Measurements from ENCODE around the gene ADGRG6. TPM values are rescaled to one million over a fixed set of nuclear protein-coding genes. Genes with fewer than 3 reads are reported as not detected.

Gene ADGRG6
- total and polyA plus RNA-seq, 3 donors from 2014 or later, result 5.1 to 10.6 (median 7.2) TPM

- no peak for TF ChIP-seq POLR2A (IDR thresholded peaks at IDR 0.05)
- TF ChIP-seq CTCF (IDR thresholded peaks at IDR 0.05), result no peak
- H3K4me1 ChIP-seq, result no peaks in the 10 kb centered on the region
- H3K27me3 ChIP-seq, result no peaks in the 10 kb centered on the region
- WGBS, 2 donors, result 94 to 95% methylated on average over 3 of the region's 3 CpGs
- intact Hi-C loops (cut with DNase I; ENCODE audit: low total_unique reads), result no loop called here
- DNase-seq, result no peak
- no peaks in the 10 kb centered on the region for H3K9me3 ChIP-seq
- H3K27ac ChIP-seq, result no peak overlapping the region
- no peaks in the 10 kb centered on the region for H3K36me3 ChIP-seq (ENCODE audit: low read depth, missing control alignments)
- H3K4me3 ChIP-seq, result no peak overlapping the region
Observed at GRCh38 chr6:142297605-142297995, 4.2 kb upstream of the ADGRG6 start.

GRCh38 chr6:142297996-142298753 is 3.6 kb upstream of the ADGRG6 start:
- no peak for DNase-seq
- Histone ChIP-seq H3K9me3 (no peaks in the 10 kb centered on the region), H3K36me3 (ENCODE audit: low read depth, missing control alignments) (no peaks in the 10 kb centered on the region), H3K4me1 (no peaks in the 10 kb centered on the region), H3K27ac (no peak overlapping the region), H3K27me3 (no peaks in the 10 kb centered on the region), H3K4me3 (no peak overlapping the region)
- WGBS, 2 donors, result 69 to 71% methylated on average over 3 of the region's 3 CpGs
- intact Hi-C loops (cut with DNase I; ENCODE audit: low total_unique reads), result no loop called here
- TF ChIP-seq CTCF (IDR thresholded peaks at IDR 0.05) (no peak), POLR2A (IDR thresholded peaks at IDR 0.05) (no peak)

GRCh38 chr6:142300302-142300701 is 1.5 kb upstream of the ADGRG6 start:
- H3K27ac ChIP-seq, result no peak overlapping the region
- no peaks in the 10 kb centered on the region for H3K9me3 ChIP-seq
- 73 to 83% methylated on average over 3 of the region's 3 CpGs for WGBS, 2 donors
- H3K4me3 ChIP-seq, result no peak overlapping the region
- H3K36me3 ChIP-seq (ENCODE audit: low read depth, missing control alignments), result no peaks in the 10 kb centered on the region
- intact Hi-C loops (cut with DNase I; ENCODE audit: low total_unique reads), result no loop called here
- TF ChIP-seq CTCF (IDR thresholded peaks at IDR 0.05) (no peak), POLR2A (IDR thresholded peaks at IDR 0.05) (no peak)
- H3K4me1 ChIP-seq, result no peaks in the 10 kb centered on the region
- H3K27me3 ChIP-seq, result no peaks in the 10 kb centered on the region
- DNase-seq, result no peak

GRCh38 chr6:142300758-142301650 is 803 bp upstream of the ADGRG6 start:
- Histone ChIP-seq H3K27ac (no peak overlapping the region), H3K4me1 (no peaks in the 10 kb centered on the region), H3K4me3 (peak overlapping the region; percentile 49 to 66), H3K27me3 (no peaks in the 10 kb centered on the region), H3K9me3 (no peaks in the 10 kb centered on the region), H3K36me3 (ENCODE audit: low read depth, missing control alignments) (no peaks in the 10 kb centered on the region)
- intact Hi-C loops (cut with DNase I; ENCODE audit: low total_unique reads), result no loop called here
- 9% methylated on average over 25 to 30 of the region's 31 CpGs for WGBS, 2 donors
- TF ChIP-seq CTCF (IDR thresholded peaks at IDR 0.05) (no peak), POLR2A (IDR thresholded peaks at IDR 0.05) (no peak)
- DNase-seq, result no peak
